GM23248 (cell line): ENCODE results near the gene WNT9A. TPM values are rescaled to one million over a fixed set of nuclear protein-coding genes. Genes with fewer than 3 reads are reported as not detected.
"Not testable (repeated sequence)": the region's sequence is repeated elsewhere in the genome, so short reads cannot be mapped to it uniquely, and the experiment has no call there.

ENCODE experiments used
- DNase-seq: peaks from one replicate; pipeline ENCODE4 v3.0.0-alpha.2; 2015
- H2AFZ ChIP-seq: fragments of 200-600 bp; sonication (generic); 2 replicates; pipeline ENCODE4 v1.6.1; 2016; ENCODE audit warnings: antibody characterized with exemption
- H3F3A ChIP-seq: fragments of 200-600 bp; sonication (generic); 2 replicates; pipeline ENCODE4 v1.6.1; 2016; ENCODE audit warnings: mild to moderate bottlenecking, antibody characterized with exemption, mixed run types; ENCODE audit not compliant: insufficient read depth
- H3K27ac ChIP-seq: fragments of 200-600 bp; sonication (generic); 2 replicates; pipeline ENCODE4 v1.5.1; 2016; ENCODE audit warnings: mild to moderate bottlenecking
- H3K27me3 ChIP-seq: fragments of 200-600 bp; sonication (generic); replicated peaks from 2 replicates; pipeline ENCODE4 v1.6.1; 2016; ENCODE audit warnings: mild to moderate bottlenecking; ENCODE audit not compliant: insufficient read depth
- H3K36me3 ChIP-seq: fragments of 200-600 bp; sonication (generic); 2 replicates; pipeline ENCODE4 v1.6.1; 2016; ENCODE audit warnings: low read depth, mild to moderate bottlenecking
- H3K4me1 ChIP-seq: fragments of 200-600 bp; sonication (generic); 2 replicates; pipeline ENCODE4 v1.6.1; 2016; ENCODE audit warnings: mild to moderate bottlenecking; ENCODE audit not compliant: insufficient read depth
- H3K4me2 ChIP-seq: fragments of 200-600 bp; sonication (generic); one replicate; pipeline ENCODE4 v1.6.1; 2016; ENCODE audit warnings: mild to moderate bottlenecking; ENCODE audit not compliant: unreplicated experiment
- H3K4me3 ChIP-seq: fragments of 200-600 bp; sonication (generic); 2 replicates; pipeline ENCODE4 v1.5.1; 2016; ENCODE audit warnings: mild to moderate bottlenecking
- H3K79me2 ChIP-seq: fragments of 200-600 bp; sonication (generic); 2 replicates; pipeline ENCODE4 v1.6.1; 2016; ENCODE audit warnings: mild to moderate bottlenecking; ENCODE audit not compliant: insufficient read depth
- H3K9ac ChIP-seq: fragments of 200-600 bp; sonication (generic); 2 replicates; pipeline ENCODE4 v1.6.1; 2016; ENCODE audit warnings: mild to moderate bottlenecking
- H3K9me2 ChIP-seq: fragments of 200-600 bp; sonication (generic); 2 replicates; pipeline ENCODE4 v1.6.1; 2016; ENCODE audit warnings: mixed run types, mild to moderate bottlenecking, moderate library complexity; ENCODE audit not compliant: insufficient read depth
- H3K9me3 ChIP-seq: fragments of 200-600 bp; sonication (generic); one replicate; pipeline ENCODE4 v1.6.1; 2017; ENCODE audit warnings: low read depth
- H4K20me1 ChIP-seq: fragments of 200-600 bp; sonication (generic); 2 replicates; pipeline ENCODE4 v1.6.0; 2016; ENCODE audit not compliant: insufficient read depth
- EZH2 ChIP-seq: fragments of 200-600 bp; sonication (generic); IDR thresholded peaks from 2 replicates; pipeline ENCODE4 v1.6.1; 2018; ENCODE audit warnings: antibody characterized with exemption, mild to moderate bottlenecking; ENCODE audit not compliant: insufficient read depth, poor library complexity, severe bottlenecking
- EZH2phosphoT487 ChIP-seq: fragments of 200-600 bp; sonication (generic); IDR thresholded peaks from 2 replicates; pipeline ENCODE4 v1.6.1; 2018; ENCODE audit warnings: antibody characterized with exemption, moderate library complexity, mild to moderate bottlenecking, low read depth; ENCODE audit not compliant: insufficient read depth
- WGBS, 2 experiments: methylation state at CpG; one replicate each; pipeline ENCODE4 v1.1.6; 2015 to 2017; ENCODE audit warnings: low lambda C conversion rate in 2 of 2, low coverage in 1 of 2; ENCODE audit errors: missing lambda C conversion rate in 2 of 2; 5-methylcytosine and 5-hydroxymethylcytosine counted together
- in situ Hi-C: fragments of 300-500 bp; cut with MboI; formaldehyde crosslinking; loops from 2 replicates; pipeline ENCODE4 v1.15.0; 2020
- polyA plus RNA-seq: library from polyadenylated mRNA; unstranded; fragments of >200 nt; fragmentation: Nextera tagmentation; extraction: Ambion mirVana; gene quantifications from 2 replicates; pipeline ENCODE4 v1.2.1, GENCODE V29; 2016
- total RNA-seq: library from RNA; depleted of rRNA; stranded (reverse); fragments of >200 nt; shearing (Covaris generic); gene quantifications from 2 replicates; pipeline ENCODE4 v1.2.3, GENCODE V29; 2014

WNT9A gene
- total and polyA plus RNA-seq, 2 experiments from 2014 or later: 0.29 to 2.1 TPM

DNA sequence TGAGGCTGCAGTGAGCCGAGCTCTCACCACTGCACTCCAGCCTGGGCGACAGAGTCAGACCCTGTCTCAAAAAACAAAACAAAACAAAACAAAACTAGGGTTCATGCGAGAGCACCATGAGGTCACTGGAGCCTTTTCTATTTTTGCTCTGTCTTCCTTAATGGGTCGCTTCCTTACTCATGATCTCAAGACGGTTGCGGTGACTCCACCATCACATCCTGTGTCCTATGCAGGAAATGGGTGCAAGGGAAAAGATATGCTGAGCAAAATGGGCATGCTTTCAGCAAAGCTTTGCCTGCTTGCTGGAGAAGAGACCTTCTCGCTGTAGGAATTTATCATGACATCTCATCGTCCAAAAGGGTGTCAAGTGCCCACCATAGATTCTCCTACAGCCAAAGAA, 36.4 kb downstream of the WNT9A start:
- H3K4me1 ChIP-seq: no peaks in the 10 kb centered on the region
- in situ Hi-C loops: no loop called here
- WGBS, 2 experiments: 68 to 73% methylated on average over 8 of the region's 8 CpGs
- H3K4me2 ChIP-seq: no peak overlapping the region
- no peak overlapping the region for H3K4me3 ChIP-seq
- no peaks in the 10 kb centered on the region for H4K20me1 ChIP-seq
- H3F3A ChIP-seq: no peaks in the 10 kb centered on the region
- H3K79me2 ChIP-seq: no peaks in the 10 kb centered on the region
- no peaks in the 10 kb centered on the region for H3K36me3 ChIP-seq
- H3K9me2 ChIP-seq: no peaks in the 10 kb centered on the region
- no peaks in the 10 kb centered on the region for H3K9me3 ChIP-seq
- H3K27me3 ChIP-seq: peaks cover 12% of the 10 kb centered on the region; the same call in 1 of the 2 replicates
- no peak overlapping the region for H2AFZ ChIP-seq
- DNase-seq: no peak
- H3K27ac ChIP-seq: no peak overlapping the region
- H3K9ac ChIP-seq: no peak overlapping the region
- TF ChIP-seq EZH2: no peak
- TF ChIP-seq EZH2phosphoT487: no peak

GRCh38 chr1:227910511-227911153, 37.1 kb downstream of the WNT9A start:
- TF ChIP-seq EZH2 (no peak), EZH2phosphoT487 (no peak)
- Histone ChIP-seq H3K4me3 (no peak overlapping the region), H2AFZ (no peak overlapping the region), H3K36me3 (no peaks in the 10 kb centered on the region), H3K9ac (no peak overlapping the region), H3K9me2 (no peaks in the 10 kb centered on the region), H4K20me1 (no peaks in the 10 kb centered on the region), H3K79me2 (no peaks in the 10 kb centered on the region), H3K4me2 (no peak overlapping the region), H3F3A (no peaks in the 10 kb centered on the region), H3K27ac (no peak overlapping the region), H3K4me1 (no peaks in the 10 kb centered on the region), H3K9me3 (no peaks in the 10 kb centered on the region), H3K27me3 (peaks cover 12% of the 10 kb centered on the region; the same call in 1 of the 2 replicates)
- in situ Hi-C loops: no loop called here
- no peak for DNase-seq
- 56 to 57% methylated on average over 10 of the region's 10 CpGs for WGBS, 2 experiments

GRCh38 chr1:227909923-227910328, 37.8 kb downstream of the WNT9A start:
- H3K9me3 ChIP-seq, H3K36me3 ChIP-seq, H3K4me3 ChIP-seq, H3K9me2 ChIP-seq, H2AFZ ChIP-seq, H4K20me1 ChIP-seq, H3K27ac ChIP-seq, in situ Hi-C loops, H3K9ac ChIP-seq, H3K4me1 ChIP-seq, DNase-seq, H3K4me2 ChIP-seq, H3F3A ChIP-seq, H3K79me2 ChIP-seq: not testable (repeated sequence)
- H3K27me3 ChIP-seq: peaks cover 12% of the 10 kb centered on the region; the same call in 1 of the 2 replicates
- WGBS, 2 experiments: 61 to 65% methylated on average over 8 of the region's 8 CpGs

DNA sequence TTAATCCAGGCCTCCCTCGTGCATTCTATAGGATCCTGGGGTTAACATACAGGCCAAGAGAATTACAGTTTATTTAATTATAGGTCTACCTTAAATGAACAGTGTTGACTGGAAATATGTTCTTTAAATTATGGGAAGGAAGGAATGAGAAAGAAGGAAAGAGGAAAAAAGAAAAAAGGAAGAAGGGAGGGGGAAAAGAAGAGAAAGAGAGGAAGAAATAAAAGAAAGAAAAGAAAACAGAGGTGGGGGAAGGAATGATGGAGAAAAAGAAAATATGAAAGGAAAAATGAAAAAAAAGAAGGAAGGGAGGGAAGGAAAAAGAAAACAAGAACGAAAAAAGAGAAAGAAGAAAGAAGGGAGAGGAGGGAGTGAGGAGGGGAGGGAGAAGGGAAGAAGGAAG, 38.5 kb downstream of the WNT9A start:
- Histone ChIP-seq H3K9me3 (no peaks in the 10 kb centered on the region), H3K27ac (no peak overlapping the region), H3K79me2 (no peaks in the 10 kb centered on the region), H4K20me1 (no peaks in the 10 kb centered on the region), H3K9ac (no peak overlapping the region), H3K4me3 (no peak overlapping the region), H3K9me2 (no peaks in the 10 kb centered on the region), H2AFZ (no peak overlapping the region), H3K4me1 (no peaks in the 10 kb centered on the region), H3K36me3 (no peaks in the 10 kb centered on the region), H3K4me2 (no peak overlapping the region), H3K27me3 (peaks cover 12% of the 10 kb centered on the region; the same call in 1 of the 2 replicates), H3F3A (no peaks in the 10 kb centered on the region)
- no peak for DNase-seq
- 43 to 60% methylated on average over 2 of the region's 2 CpGs for WGBS, 2 experiments
- in situ Hi-C loops: no loop called here
- no peak for TF ChIP-seq EZH2
- TF ChIP-seq EZH2phosphoT487: no peak

DNA sequence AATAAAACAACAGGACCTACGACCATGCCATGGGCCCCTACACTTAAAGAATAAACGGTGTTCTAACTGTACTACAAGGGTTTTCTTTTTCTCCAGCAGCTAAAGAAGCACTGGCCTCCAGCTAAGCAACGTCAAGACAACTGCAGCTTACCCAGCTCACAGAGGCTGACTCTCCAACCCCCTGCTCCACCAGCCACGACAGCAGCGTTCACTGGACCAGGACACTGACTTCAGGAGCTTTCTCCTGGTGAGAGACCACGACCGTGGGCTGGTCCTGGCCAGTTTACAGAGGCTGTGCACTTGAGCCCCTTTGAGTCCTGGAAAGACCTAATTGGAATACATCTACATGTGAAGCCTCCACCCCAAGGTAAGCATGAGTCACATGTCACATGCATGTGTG, 39.4 kb downstream of the WNT9A start:
- Histone ChIP-seq H3K4me1 (no peaks in the 10 kb centered on the region), H3K9me3 (no peaks in the 10 kb centered on the region), H3K36me3 (no peaks in the 10 kb centered on the region), H3K79me2 (no peaks in the 10 kb centered on the region), H2AFZ (no peak overlapping the region), H3F3A (no peaks in the 10 kb centered on the region), H3K4me3 (no peak overlapping the region), H3K9ac (no peak overlapping the region), H3K27ac (no peak overlapping the region), H3K9me2 (no peaks in the 10 kb centered on the region), H3K4me2 (no peak overlapping the region), H4K20me1 (no peaks in the 10 kb centered on the region), H3K27me3 (peaks cover 11% of the 10 kb centered on the region; the same call in 1 of the 2 replicates)
- 38 to 41% methylated on average over 7 of the region's 7 CpGs for WGBS, 2 experiments
- in situ Hi-C loops: no loop called here
- DNase-seq: no peak
- TF ChIP-seq EZH2 (no peak), EZH2phosphoT487 (no peak)
